Measurements from ENCODE around the gene TRIM36.

Gene TRIM36

DNA sequence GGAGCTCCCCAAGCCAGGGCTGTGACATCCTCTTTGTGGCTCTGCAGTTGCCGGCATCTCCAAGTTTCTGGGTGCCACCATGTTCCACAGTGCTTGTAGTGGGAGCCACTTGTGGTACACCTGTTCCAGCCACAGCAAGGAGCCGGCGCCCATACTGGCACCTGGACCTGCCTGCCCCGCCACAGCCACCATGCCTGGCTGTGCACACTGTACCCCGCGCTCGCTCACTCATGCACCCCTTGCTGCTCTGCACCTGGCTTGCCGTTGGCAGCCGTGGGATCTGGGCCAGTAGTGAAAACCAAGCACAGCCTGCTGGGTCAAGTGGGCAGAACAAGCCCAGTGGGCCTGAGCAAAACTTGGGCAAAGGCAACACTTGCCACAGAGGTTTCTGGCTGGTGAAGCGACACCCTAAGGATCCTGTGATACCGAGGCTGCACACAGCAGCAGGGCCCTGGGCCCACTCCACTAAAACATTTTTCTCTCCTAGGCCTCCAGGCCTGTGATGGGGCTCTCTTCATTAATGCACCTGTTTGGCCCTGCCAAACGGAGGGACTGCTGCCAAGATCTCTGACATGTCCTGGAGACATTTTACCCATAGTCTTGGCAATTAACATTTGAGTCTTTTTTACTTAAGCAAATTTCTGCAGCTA lies 2.8 kb downstream of the TRIM36 start:
- DNase-seq: no peak

DNA sequence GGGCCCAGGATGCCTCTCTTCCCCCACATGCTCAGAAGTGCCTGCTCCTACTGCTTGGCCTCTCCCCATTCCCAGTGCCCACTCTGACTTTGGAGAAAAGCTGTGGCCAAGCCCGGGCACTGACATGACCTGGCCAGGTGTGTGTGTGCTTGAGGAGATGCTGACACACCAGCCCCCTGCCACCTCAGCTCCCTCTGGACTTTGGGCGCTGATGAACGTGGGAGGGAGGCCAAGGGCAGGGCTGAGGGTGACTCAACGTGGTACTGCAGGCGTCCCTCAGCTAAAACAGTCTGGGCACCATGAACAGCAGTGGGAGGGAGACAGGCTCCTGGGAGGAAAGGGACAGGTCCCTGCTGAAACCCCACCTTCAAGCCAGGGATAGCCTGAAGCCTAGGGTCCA lies 3.9 kb downstream of the TRIM36 start:
- no peak for DNase-seq

DNA sequence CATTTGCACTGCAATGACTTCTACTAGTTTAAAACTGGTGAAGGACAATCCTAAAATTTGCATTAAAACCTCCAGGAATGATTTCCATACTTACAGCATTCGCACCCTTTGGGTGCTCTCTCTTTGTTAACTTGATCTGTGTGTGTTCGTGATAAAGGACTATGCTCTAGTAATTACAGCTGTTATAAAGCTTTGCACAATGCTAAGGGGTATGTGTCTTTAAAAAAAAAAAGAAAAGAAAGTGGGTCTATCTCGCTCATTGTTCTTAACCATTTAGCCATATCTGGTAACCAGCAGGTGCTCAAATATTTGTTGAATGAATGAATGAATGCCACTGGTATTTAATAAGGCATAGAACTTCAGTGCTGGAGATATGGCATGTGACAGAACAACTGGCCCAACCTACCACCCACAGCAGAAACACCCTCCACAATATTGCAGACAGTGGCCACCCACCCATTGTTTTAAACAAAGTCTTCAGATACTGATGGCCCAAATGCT lies 8.7 kb downstream of the TRIM36 start:
- no peak for DNase-seq

DNA sequence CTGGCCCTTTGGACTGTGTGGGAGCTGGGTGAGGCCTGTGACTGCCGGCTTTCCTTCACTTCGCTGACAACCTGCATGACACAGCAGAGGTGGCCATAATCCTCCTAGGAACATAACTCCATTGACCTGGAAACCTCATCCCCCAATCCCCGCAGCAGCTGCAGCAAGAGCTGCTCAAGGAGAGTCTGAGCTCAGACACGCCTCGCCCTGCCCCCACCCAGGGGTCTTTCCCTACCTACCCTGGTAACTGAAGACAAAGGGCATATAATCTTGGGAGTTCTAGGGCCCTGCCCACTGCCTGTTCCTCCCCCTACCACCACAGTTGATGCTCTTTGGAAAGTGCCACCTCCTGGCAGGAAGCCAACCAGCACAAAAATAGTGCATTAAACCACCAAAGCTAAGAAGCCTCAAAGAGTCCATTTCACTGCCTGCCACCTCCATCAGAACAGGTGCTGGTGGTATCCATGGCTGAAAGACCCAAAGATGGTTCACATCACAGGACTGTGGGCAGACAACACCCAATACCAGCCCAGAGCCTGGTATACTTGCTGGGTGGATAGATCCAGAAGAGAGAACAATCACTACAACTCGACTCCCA lies 18.4 kb downstream of the TRIM36 start:
- no peak for DNase-seq

DNA sequence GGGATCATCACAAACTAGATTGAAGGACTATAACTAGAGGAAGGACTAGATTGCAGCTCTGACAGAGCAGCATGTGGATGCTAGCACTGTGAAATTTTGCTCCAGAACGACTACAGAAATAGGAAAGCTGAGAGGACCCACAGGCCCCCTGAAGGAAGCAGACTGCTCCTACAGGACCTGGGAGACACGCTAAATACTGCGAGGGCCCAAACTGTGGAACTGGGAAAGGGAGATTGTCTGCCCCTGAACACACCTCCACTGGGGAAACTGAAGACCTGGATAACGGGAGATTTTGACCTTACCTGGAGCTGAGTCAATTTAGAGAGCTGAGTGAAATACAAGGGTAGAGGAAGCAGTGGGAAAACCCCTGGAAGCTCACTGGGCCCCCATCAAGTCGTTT lies 19.2 kb downstream of the TRIM36 start:
- no peak for DNase-seq

DNA sequence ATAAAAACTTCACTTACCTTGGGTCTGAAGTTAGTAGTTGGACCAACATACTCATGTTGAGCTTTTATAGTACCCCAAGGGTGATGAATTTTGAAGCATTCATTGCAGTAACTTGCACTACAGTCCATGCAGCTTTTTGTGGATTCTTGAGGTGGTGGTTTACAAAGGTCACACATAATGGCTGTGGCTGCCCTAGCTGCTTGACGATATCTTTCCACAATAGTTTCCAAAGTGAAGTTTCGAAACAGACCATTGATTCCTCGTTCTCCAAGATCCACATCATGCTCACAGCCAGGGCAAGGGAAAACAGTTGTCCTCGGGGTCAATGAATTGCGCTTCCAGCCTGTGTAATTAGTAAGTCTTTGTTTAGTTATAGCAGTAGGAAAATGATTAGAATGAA lies 22.7 kb downstream of the TRIM36 start:
- no peak for DNase-seq

DNA sequence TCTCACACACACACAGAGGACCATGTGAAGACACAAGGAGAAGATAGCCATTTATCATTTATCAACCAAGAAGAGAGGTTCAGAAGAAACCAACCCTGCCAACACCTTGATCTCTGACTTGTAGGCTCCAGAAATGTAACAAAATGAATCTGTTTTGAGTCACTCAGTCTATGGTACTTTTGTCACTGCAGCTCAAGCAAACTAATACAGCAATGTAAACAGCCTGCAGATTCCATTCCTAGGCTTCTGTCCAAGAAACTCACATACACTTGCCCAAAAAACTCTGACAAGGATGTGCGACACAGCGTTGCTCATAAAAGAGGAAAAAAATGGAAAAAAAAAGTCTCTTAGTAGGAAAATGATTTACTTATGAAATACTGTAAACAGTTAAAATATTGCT lies 33.4 kb downstream of the TRIM36 start:
- no peak for DNase-seq

DNA sequence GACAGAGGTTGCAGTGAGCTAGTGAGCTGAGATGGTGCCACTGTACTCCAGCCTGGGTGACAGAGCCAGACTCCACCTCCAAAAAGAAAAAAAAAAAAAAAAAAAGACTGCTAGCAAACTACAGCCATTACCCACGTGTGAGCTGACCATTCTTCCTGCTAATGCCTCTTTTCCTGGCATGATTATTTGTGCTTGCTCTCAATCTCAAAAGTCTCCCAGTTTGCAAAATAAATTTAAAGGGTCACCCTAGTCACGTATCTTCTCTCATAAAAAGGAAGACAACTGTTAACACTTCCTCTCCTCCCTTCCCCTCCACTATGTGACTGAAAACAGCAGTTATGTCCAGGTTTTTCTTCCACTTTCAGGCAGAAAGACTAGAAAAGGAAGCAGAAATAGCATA lies 37.2 kb downstream of the TRIM36 start:
- no peak for DNase-seq

DNA sequence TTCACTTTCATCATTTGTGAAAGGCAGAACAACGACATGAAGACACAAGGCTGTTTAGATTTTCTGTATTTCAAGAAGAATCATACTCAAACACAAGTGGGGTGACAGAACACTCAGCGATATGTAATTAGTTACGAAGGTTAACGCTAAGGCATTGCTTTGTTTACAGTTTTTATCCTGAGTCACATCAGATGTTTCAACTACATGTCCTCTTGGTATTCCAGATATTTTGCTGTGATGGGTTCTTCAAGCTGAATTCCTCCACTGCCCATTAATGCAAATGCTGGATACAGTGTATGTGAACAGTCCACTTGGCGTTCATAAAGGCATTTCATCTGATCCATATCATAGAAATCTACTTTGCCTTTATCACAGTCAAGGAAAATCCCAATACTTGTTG lies 43.4 kb downstream of the TRIM36 start:
- DNase-seq: no peak

DNA sequence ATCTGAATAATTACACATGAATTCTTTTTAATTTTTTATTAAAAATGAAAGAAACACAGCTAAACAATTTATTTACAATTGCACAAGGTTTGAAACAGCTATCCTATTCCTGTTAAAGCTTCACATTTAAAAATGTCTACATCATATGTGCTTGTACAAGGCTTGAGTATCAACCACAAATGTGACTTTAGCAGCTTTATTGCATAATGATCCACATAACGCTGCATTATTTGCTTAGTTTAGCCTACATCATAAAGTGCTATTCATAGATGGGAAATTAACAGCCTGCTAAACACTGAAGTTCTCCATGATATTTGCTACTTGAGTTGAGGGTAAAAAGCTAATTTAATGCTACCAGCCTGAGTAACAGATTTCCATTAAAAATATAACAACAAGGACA lies 45.0 kb downstream of the TRIM36 start:
- no peak for DNase-seq

DNA sequence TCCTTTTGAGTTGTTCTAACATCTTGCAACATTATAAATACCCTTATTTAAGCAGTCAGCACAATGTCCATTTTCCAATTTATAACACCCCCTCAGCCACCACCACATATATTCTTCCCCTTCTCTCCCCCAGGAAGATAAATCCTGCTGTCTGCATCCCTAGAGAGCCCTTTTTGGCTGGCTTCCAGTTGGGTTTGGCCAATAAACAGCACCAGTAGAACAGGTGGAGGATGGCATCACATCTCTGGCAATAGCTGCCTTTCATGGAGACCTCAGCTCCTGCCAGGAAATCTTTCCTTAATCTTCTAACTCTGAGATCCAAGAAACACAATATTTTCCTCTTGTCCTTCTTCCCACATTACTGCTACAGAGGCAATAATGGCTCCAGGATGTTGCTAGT lies 53.7 kb downstream of the TRIM36 start:
- no peak for DNase-seq

DNA sequence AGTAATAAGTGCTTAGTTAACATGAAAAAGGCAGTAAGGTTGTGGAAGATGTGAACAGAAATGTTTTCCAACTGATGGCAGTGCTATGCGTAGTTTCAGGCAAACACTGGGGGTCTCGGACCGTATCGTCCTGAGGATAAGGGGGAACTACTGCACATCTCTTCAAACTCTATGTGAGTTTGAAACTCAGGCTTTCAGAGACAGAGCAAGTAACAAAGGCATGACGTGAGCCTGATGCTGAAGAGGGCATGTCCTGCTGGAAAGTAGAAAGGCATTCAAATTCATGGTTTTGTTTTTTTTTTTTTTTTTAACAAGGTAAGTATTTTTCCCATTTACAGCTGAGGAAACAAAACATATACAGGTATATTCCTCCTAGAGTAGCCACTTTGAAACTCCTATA lies 59.9 kb downstream of the TRIM36 start:
- DNase-seq: no peak

DNA sequence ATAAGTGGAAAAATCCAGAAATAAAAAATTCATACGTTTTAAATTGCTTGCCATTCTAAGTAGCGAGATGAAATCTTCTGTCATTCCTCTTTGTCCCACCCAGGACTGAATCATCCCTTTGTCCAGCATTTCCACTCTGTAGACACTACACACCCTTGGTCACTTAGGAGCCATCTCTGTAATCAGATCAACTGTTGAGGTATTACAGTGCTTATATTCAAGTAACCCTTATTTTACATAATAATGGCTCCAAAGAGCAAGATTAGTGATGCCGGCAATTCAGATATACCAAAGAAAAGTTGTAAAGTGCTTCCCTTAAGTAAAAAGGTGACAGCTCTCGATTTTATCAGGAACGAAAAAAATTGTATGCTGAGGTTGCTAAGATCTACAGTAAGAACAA lies 60.4 kb downstream of the TRIM36 start:
- DNase-seq: no peak

DNA sequence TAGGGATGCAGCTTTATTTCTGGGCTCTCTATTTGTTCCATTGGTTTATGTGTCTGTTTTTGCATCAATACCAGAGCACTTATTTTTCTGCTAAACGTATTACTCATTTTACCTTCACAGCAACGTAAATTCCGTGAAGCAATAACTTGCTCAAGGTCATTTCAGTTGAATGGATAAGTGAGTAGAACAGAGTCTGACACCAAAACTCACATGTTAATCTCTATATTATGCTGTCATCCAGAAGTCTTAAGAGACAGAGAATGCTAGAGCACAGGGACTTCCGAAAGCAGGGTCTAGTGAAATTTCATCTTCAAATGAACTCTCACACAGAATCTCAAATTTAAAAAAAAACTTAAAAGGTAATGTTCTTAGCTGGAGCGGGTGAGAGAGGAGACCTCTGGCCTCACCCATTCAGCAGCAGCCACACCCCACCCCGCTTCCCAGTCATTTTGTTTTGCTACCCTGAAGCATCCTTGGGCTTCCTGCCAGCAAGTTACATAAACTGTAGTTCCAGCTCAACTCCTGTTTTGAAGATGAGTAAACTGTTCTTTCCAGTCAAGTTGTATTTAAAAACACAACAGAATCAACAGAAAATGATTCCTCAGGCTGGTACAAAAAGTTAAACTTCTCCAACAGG lies 69.3 kb downstream of the TRIM36 start:
- DNase-seq: no peak

DNA sequence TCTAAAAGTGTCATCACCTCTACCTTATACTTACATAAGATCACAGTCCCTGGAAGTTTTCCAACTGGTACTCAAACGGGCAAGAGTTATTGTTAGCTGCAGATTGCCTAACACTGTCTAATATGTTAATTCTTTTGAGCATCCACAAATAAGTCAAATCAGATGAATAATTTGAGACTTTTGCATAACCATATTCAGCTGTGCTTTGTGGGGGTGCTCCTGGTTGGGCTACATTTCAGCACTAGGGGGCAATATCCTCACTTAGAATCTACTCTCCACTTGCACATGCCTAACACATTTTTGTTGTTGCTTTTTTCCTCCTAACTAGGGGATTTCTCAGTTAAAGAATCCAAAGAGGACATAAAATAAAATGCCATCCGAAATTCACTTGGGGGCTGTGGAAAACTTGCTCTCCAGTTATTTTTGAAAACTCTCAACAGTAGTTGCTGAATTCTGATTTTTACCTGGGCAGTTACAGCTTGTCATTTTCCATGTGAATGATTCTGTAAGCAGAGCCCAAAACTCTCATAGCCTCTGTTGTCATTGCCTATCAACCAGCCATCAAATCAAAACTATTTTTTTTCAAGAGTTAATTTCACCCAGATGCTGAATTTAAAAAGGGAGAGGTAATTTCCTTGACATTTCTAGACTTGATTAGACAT lies 71.5 kb downstream of the TRIM36 start:
- no peak for DNase-seq

DNA sequence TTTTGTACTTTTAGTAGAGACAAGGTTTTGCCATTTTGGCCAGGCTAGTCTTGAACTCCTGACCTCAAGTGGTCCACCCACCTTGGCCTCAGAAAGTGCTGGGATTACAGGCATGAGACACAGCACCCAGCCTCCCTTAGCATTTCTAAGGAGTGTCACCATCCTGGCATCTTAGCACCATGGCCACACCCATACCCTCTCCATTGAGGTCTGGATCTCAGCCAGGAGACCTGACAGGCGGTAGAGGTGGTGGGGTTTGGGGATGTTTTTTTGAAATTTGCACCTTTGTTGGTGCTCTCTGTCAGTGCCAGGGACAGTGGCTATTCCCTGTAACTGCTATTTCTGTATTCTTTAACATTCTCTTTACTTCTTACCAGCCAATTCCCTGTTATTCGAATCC lies 72.5 kb downstream of the TRIM36 start:
- no peak for DNase-seq

DNA sequence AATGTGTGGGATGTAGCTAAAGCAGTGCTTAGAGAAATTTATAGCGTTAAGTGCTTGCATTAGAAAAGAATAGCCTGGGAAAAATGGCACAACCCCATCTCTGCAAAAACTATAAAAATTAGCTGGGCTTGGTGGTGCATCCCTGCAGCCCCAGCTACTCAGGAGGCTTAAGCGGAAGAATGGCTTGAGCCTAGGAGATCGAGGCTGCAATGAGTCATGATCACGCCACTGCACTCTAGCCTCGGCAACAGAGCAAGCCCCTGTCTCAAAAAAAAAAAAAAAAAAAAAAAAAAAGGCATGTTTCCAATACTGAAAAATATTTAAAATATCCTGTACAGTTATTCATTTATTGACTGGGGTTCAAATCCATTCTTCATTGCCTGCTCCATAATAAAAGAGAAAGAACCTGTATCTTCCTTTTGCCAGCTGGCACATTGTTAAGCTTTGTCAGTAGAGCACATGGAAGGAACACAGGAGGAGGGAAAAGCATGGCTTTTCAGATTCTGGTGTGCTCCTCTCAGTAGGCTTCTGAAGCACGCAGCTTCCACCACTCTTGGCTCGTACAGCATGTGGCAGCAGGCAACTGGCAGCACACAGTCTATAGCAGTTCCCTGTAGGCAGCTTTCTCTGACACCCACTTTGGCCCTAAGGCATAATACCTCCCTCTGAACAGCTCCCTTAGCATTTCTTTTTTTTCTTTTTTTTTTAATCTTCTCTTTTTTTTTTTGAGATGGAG lies 73.5 kb downstream of the TRIM36 start:
- no peak for DNase-seq

DNA sequence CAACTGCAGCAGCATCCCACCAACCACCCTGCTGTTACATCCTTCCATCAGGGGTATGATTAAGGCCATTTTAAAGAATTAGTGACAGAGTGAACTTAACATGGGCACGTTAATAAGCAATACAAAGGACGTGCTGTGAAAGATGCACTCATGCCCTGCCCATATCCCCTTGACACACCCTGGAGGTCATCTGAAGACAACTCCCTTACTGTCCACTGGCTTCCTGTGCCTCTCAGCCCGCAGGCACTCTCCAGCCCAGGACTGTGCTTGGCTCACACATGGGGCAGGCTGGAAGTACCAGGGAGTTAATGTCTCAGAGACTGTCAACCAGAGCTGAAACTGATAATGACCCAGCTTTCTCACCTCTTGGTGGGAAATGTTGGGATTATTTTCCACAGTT lies 81.8 kb downstream of the TRIM36 start:
- DNase-seq: no peak

DNA sequence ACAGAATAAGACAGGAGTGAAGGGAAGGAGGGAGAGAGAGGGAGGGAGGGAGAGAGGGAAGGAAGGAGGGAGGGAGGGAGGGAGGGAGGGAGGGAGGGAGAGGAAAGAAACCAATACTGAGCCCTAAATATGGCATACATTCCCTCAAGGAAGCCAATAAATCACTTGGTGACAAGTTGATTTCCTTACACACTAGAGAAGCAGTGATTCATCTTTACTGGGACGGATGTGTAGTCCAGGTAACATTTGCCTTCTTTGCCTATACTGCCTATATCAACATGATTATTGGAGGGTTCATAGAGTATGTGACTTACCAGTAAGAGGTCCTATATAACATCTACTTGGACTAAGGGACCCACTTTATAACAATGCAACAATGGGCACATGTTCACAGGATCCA lies 83.2 kb downstream of the TRIM36 start:
- no peak for DNase-seq

DNA sequence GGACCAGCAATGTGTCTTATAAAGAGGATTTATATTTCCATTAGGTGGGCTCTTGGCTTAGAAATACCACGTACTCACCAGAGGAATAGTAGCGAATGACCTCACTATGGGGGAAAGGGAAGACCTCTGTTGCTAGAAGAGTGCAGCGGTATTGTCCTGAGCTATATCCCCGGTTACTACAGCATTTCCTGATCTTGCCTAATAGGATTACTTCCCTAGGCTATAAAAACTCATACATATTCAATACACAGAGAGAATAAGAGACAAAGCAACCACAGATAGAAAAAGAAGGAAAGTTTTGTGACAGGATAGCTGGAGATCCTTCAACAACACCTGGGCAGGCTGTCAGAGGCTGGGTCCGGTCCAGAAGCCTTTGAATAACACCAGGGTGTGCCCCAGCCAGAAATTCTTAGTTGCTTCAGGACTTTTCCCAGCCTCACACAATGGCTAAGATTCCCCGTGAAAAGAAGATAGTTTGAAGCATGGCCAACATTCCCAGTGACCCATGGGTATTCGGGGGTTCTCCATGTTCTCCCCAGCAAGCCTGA lies 85.4 kb downstream of the TRIM36 start:
- DNase-seq: no peak

DNA sequence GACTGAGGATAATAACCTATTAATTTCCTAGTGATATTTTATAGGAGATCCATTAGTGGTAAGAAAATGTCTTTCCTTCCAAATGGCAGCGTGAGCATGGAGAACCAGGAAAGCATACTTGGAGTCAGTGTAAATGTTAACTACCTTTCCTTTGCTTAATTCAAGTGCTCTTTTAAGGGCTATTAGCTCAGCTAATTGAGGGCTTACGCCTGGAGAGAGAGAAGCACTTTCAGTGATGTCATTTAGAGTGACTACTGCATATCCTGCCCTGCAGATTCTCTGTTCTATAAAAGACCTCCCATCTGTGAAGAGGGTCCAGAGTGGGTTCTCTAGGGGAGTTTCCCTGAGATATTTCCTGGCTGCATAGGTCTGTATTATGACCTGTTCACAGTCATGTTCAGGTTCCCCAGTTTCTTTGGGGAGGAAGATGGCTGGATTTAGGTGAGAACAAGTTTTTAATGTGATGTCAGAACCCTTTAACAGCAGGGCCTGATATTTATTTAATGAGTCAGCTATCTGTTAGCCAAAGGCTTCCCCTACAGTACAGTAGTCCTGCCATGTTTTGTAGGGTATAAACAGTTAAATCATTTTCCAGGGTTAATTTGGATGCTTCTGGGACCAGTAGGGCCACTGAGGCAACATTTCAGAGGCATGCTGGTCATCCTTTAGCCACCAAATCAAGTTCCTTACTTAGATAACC lies 89.6 kb downstream of the TRIM36 start:
- DNase-seq: no peak
